ENCODE measurements around the gene PRIMA1.

GRCh38 chr14:93825235-93825553, 36.9 kb upstream of the PRIMA1 start:
- TF ChIP-seq CTCF (IDR thresholded peaks at IDR 0.05) = no peak
- no peak for TF ChIP-seq POLR2AphosphoS5 (IDR thresholded peaks at IDR 0.05)
- TF ChIP-seq POLR2A (IDR thresholded peaks at IDR 0.05) = no peak

Data from stomach (tissue), 4 donors.